Loucy (cell line): ENCODE data around the gene CSRP1.
"Not testable (repeated sequence)": the region's sequence is repeated elsewhere in the genome, so short reads cannot be mapped to it uniquely, and the experiment has no call there.

Source experiments
- H2AFZ ChIP-seq: fragments of 200-600 bp; sonication (generic); 2 replicates; pipeline ENCODE4 v1.6.0; 2016; ENCODE audit warnings: antibody characterized with exemption, mild to moderate bottlenecking, low read length, moderate library complexity
- H3F3A ChIP-seq: fragments of 200-600 bp; 2 replicates; pipeline ENCODE4 v1.6.0; 2016; ENCODE audit warnings: antibody characterized with exemption, low read depth, mild to moderate bottlenecking
- H3K27me3 ChIP-seq: fragments of 200-600 bp; sonication (generic); 2 replicates; pipeline ENCODE4 v1.6.1; 2014; ENCODE audit warnings: low read length, mild to moderate bottlenecking; ENCODE audit not compliant: insufficient read depth, poor library complexity, severe bottlenecking
- H3K36me3 ChIP-seq: fragments of 200-600 bp; sonication (generic); 2 replicates; pipeline ENCODE4 v1.6.1; 2016; ENCODE audit warnings: low read length; ENCODE audit not compliant: insufficient read depth
- H3K4me1 ChIP-seq: fragments of 200-600 bp; sonication (generic); 2 replicates; pipeline ENCODE4 v1.5.1; 2014; ENCODE audit warnings: low read length, mild to moderate bottlenecking; ENCODE audit not compliant: insufficient read depth, poor library complexity, severe bottlenecking
- H3K4me2 ChIP-seq: fragments of 200-600 bp; sonication (generic); 2 replicates; pipeline ENCODE4 v1.6.0; 2014; ENCODE audit warnings: antibody characterized with exemption, low read length, low read depth, mild to moderate bottlenecking; ENCODE audit not compliant: poor library complexity, severe bottlenecking
- H3K4me3 ChIP-seq: fragments of 200-600 bp; sonication (generic); 2 replicates; pipeline ENCODE4 v1.5.1; 2014; ENCODE audit warnings: low read length, mild to moderate bottlenecking, mixed read lengths; ENCODE audit not compliant: poor library complexity, severe bottlenecking
- H3K79me2 ChIP-seq: fragments of 200-600 bp; sonication (generic); 2 replicates; pipeline ENCODE4 v1.6.1; 2014; ENCODE audit warnings: low read length; ENCODE audit not compliant: insufficient read depth
- H3K9ac ChIP-seq: fragments of 200-600 bp; sonication (generic); 2 replicates; pipeline ENCODE4 v1.6.0; 2014; ENCODE audit warnings: mild to moderate bottlenecking, low read depth, low read length, moderate library complexity; ENCODE audit not compliant: poor library complexity, severe bottlenecking
- H3K9me2 ChIP-seq: fragments of 200-600 bp; sonication (generic); replicated peaks from 2 replicates; pipeline ENCODE4 v1.6.1; 2016; ENCODE audit warnings: low read depth, low read length, mixed read lengths
- H3K9me3 ChIP-seq: fragments of 200-600 bp; sonication (generic); 2 replicates; pipeline ENCODE4 v1.6.1; 2014; ENCODE audit warnings: mild to moderate bottlenecking, antibody characterized with exemption, low read length, low read depth; ENCODE audit not compliant: insufficient read depth
- H4K20me1 ChIP-seq: fragments of 200-600 bp; sonication (generic); 2 replicates; pipeline ENCODE4 v1.6.0; 2014; ENCODE audit warnings: antibody characterized with exemption, low read length, mild to moderate bottlenecking; ENCODE audit not compliant: insufficient read depth, poor library complexity, severe bottlenecking
- CTCF ChIP-seq: fragments of 200-600 bp; sonication (generic); conservative IDR thresholded peaks from 2 replicates; pipeline ENCODE4 v1.5.1; 2014; ENCODE audit warnings: mild to moderate bottlenecking, antibody characterized with exemption, low read length
- EZH2phosphoT487 ChIP-seq: fragments of 200-600 bp; IDR thresholded peaks from 2 replicates; pipeline ENCODE4 v1.6.1; 2018; ENCODE audit warnings: antibody characterized with exemption, mild to moderate bottlenecking, moderate library complexity, borderline replicate concordance

Gene CSRP1

DNA sequence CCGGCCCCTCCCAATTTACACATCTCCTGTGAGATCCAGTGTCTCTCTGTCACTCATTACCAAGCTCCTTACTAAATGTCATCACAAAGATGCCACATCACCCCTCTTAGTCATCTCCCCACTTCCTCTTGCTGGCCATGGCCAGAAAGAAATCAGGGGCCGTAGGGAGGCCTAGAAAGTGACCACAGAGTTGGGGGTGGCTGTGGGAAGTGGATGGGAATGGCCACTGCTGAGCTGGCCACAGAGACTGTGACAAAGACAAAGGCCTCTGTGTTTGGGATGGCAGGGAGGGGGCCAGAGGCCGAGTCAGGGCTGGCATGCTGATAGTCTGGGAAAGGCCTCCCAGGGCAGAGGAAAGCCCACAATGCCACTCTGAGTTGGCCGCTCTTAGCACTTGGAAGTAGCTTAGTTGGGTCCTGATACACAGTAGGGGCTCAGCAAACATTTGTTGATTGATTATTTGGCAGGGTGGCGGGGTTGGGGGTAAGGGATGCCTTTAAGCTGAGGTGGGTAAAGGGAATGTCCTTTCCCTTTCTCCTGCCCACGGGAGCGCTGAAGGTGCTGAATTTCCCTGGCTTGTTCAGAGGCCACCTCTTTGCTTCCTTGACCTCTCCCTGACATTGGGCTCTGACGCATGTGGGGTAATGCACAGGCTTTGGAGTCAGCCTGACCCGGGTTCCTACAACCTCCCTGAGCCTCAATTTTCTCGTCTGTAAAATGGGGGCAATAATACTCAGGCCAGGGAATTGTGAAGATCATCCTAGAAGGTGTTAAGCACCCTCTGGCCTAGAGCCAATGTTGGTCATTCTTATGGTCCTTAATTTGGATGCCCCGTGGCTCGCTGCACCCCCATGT, 45.2 kb upstream of the CSRP1 start:
- no peaks in the 10 kb centered on the region for H3K9me2 ChIP-seq
- no peaks in the 10 kb centered on the region for H3K27me3 ChIP-seq
- no peaks in the 10 kb centered on the region for H3K36me3 ChIP-seq
- H3K9me3 ChIP-seq, result no peaks in the 10 kb centered on the region
- H3K9ac ChIP-seq, result no peak overlapping the region
- H3K4me2 ChIP-seq, result no peak overlapping the region
- H3K79me2 ChIP-seq, result no peaks in the 10 kb centered on the region
- H4K20me1 ChIP-seq, result no peaks in the 10 kb centered on the region
- H3K4me1 ChIP-seq, result no peaks in the 10 kb centered on the region
- no peak overlapping the region for H2AFZ ChIP-seq
- H3K4me3 ChIP-seq, result no peak overlapping the region
- TF ChIP-seq EZH2phosphoT487 (no peak), CTCF (no peak)
- no peaks in the 10 kb centered on the region for H3F3A ChIP-seq

DNA sequence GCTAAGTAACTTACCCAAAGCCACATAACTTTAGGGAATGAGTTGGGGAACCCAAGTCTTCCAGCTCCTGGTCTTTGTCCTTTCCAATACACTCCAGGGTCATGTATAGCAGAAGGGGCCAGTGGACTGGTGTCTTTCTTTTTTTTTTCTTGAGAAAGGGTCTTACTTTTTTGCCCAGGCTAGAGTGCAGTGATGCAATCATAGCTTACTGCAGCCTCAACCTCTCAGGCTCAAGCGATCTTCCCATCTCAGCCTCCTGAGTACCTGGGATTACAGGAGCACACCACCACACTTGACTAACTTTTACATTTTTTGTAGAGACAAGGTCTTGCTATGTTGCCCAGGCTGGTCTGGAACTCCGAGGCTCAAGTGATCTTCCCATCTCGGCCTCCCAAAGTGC, 44.2 kb upstream of the CSRP1 start:
- no peak for TF ChIP-seq EZH2phosphoT487
- no peak for TF ChIP-seq CTCF

GRCh38 chr1:201549522-201549921, 42.6 kb upstream of the CSRP1 start:
- H3K9me2 ChIP-seq, H2AFZ ChIP-seq, H3K36me3 ChIP-seq, H3K27me3 ChIP-seq, H3K9ac ChIP-seq, H3K79me2 ChIP-seq, H3F3A ChIP-seq, H3K4me2 ChIP-seq, H3K9me3 ChIP-seq, H3K4me3 ChIP-seq, H3K4me1 ChIP-seq, H4K20me1 ChIP-seq: not testable (repeated sequence)

More for the DNA sequence above, 44.2 kb upstream of the CSRP1 start:
- H3K9ac ChIP-seq, result no peak overlapping the region
- H3K79me2 ChIP-seq, result no peaks in the 10 kb centered on the region
- no peak overlapping the region for H3K4me3 ChIP-seq
- H3K27me3 ChIP-seq, result no peaks in the 10 kb centered on the region
- H3F3A ChIP-seq, result no peaks in the 10 kb centered on the region
- no peaks in the 10 kb centered on the region for H3K9me3 ChIP-seq
- no peaks in the 10 kb centered on the region for H3K9me2 ChIP-seq
- no peaks in the 10 kb centered on the region for H4K20me1 ChIP-seq
- H3K4me1 ChIP-seq, result no peaks in the 10 kb centered on the region
- H3K36me3 ChIP-seq, result no peaks in the 10 kb centered on the region
- H3K4me2 ChIP-seq, result no peak overlapping the region
- H2AFZ ChIP-seq, result no peak overlapping the region
